Astrocyte (in vitro differentiated cells and primary cell): ENCODE results near the gene ZSCAN12.

Experiments used
- EZH2 ChIP-seq: IDR thresholded peaks from 2 replicates; pipeline ENCODE4 v1.6.1; 2012; ENCODE audit warnings: mild to moderate bottlenecking, low read length, inconsistent platforms; ENCODE audit not compliant: insufficient read depth
- TF ChIP-seq, protein P1 (sequence below): IDR thresholded peaks from 2 replicates; pipeline ENCODE4 v1.5.1; 2011; ENCODE audit warnings: low read depth, mild to moderate bottlenecking, inconsistent platforms, low read length, moderate library complexity; ENCODE audit not compliant: insufficient read depth

DNA sequence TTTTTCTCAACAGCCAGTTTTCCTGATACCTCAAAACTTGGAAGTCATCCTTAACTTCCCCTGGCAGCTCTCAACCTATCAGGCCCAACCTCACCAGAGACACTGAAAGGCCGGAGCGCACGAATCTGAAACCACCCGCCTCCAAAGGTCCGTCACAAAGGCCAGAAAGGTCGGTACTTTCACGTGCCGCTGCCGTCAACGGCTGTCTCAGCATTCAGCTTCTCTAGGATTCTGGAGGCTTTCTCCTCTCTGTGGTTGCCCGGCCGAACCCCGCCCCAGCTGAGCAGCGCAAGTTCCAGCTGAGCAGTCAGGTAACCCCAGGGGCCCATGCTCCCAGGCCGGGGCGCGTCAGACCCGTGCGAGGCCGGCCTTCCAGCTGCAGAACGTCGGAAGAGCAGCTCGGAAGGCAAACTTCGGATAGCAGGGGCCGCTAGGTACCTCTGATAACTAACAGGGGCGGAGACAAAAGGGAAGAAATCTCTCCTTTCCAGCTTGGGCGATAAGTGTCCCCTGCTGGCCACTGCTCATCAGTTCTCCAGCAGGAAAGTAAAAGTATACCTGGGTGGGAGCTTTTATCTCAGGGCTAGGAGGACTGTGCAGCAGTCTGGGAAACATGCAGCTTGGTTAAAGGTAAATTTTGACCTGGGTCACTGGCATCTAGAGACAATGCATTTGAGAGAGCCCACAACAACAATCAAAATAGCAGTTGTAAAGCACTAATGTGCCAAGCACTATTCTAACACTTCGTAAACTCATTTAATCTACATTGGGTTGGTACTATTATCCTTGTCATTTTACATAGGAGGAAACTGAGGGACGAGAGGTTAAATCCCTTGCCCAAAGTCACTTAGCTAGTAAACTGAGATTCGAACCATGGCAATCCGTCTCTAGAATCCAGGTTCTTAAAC, 16.1 kb downstream of the ZSCAN12 start:
- TF ChIP-seq, protein P1, sequence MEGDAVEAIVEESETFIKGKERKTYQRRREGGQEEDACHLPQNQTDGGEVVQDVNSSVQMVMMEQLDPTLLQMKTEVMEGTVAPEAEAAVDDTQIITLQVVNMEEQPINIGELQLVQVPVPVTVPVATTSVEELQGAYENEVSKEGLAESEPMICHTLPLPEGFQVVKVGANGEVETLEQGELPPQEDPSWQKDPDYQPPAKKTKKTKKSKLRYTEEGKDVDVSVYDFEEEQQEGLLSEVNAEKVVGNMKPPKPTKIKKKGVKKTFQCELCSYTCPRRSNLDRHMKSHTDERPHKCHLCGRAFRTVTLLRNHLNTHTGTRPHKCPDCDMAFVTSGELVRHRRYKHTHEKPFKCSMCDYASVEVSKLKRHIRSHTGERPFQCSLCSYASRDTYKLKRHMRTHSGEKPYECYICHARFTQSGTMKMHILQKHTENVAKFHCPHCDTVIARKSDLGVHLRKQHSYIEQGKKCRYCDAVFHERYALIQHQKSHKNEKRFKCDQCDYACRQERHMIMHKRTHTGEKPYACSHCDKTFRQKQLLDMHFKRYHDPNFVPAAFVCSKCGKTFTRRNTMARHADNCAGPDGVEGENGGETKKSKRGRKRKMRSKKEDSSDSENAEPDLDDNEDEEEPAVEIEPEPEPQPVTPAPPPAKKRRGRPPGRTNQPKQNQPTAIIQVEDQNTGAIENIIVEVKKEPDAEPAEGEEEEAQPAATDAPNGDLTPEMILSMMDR = peak; percentile 47
- no peak for TF ChIP-seq EZH2
